Endothelial cell of umbilical vein (primary cell): ENCODE data around the gene GFER. TPM values are rescaled to one million over a fixed set of nuclear protein-coding genes. Genes with fewer than 3 reads are reported as not detected.

Experiments
- BruUV-seq: library from RNA; stranded (reverse); fragments of 400-500 nt; replicated peaks from 2 replicates; lab custom pipeline; 2021; lab: Mats Ljungman, UMichigan
- CTCF ChIA-PET: fragments of 300-600, 350-600 bp; sonication (Branson Sonifier 250); formaldehyde crosslinking; loops from one replicate; lab custom pipeline; 2021; ENCODE audit warnings: antibody characterized with exemption, inconsistent platforms; lab: Charles Lee
- POLR2A ChIA-PET: fragments of 300-600, 350-600 bp; sonication (Branson Sonifier 250); formaldehyde crosslinking; loops from one replicate; lab custom pipeline; 2021; ENCODE audit warnings: antibody characterized with exemption, inconsistent platforms; lab: Charles Lee
- DNase-seq: peaks from one replicate; pipeline ENCODE4 v3.0.0-alpha.2; 2011; ENCODE audit warnings: low read depth, low spot score
- FAIRE-seq: peaks from 2 replicates; lab custom pipeline; 2011; peaks lifted over from hg19 to GRCh38; lab: Jason Lieb, UNC
- H2AFZ ChIP-seq: 2 replicates; pipeline ENCODE4 v1.6.0; 2012; ENCODE audit warnings: low read depth, low read length, control low read depth, inconsistent platforms
- H3K27ac ChIP-seq: 2 replicates; pipeline ENCODE4 v1.5.1; 2011; ENCODE audit warnings: low read depth, mild to moderate bottlenecking, control low read depth, low read length, moderate library complexity; ENCODE audit not compliant: insufficient read depth
- H3K27me3 ChIP-seq, 2 experiments: 2 replicates each; pipeline versions ENCODE4 v1.6.0 to v1.6.1; 2011; ENCODE audit warnings: low read length in 2 of 2, mixed read lengths in 1 of 2; ENCODE audit not compliant: control insufficient read depth in 2 of 2, insufficient read depth in 2 of 2
- H3K36me3 ChIP-seq, 2 experiments: 2 replicates in 1 of 2; 3 replicates in 1 of 2; pipeline ENCODE4 v1.5.1; 2011; ENCODE audit warnings: low read length in 2 of 2, mild to moderate bottlenecking in 1 of 2, moderate library complexity in 1 of 2; ENCODE audit not compliant: control insufficient read depth in 2 of 2, insufficient read depth in 2 of 2; ENCODE audit errors: extremely low read depth in 1 of 2
- H3K4me1 ChIP-seq: 3 replicates; pipeline ENCODE4 v1.5.1; 2011; ENCODE audit warnings: mild to moderate bottlenecking, low read length; ENCODE audit not compliant: control insufficient read depth, insufficient read depth; ENCODE audit errors: extremely low read depth
- H3K4me2 ChIP-seq: 2 replicates; pipeline ENCODE4 v1.6.1; 2011; ENCODE audit warnings: low read length, control low read depth, mixed read lengths; ENCODE audit not compliant: insufficient read depth
- H3K4me3 ChIP-seq, 3 experiments: fragments of 200-600 bp in 1 of 3; sonication (generic), shearing (Covaris generic) in 1 of 3; replicated peaks in 1 of 3; 2 replicates each; pipeline ENCODE4 v1.5.1; 2011 to 2016; ENCODE audit warnings: control low read depth in 3 of 3, low read length in 3 of 3, mild to moderate bottlenecking in 2 of 3, inconsistent platforms in 1 of 3, low read depth in 1 of 3, moderate library complexity in 1 of 3; ENCODE audit not compliant: insufficient read depth in 1 of 3
- H3K79me2 ChIP-seq: 2 replicates; pipeline ENCODE4 v1.6.0; 2012; ENCODE audit warnings: low read length, inconsistent platforms; ENCODE audit not compliant: control insufficient read depth, insufficient read depth
- H3K9ac ChIP-seq: replicated peaks from 2 replicates; pipeline ENCODE3; 2011; ENCODE audit warnings: low read length, control low read depth; ENCODE audit not compliant: insufficient read depth; ENCODE audit errors: extremely low read depth
- H3K9me1 ChIP-seq: replicated peaks from 3 replicates; pipeline ENCODE4 v1.6.0; 2011; ENCODE audit warnings: mild to moderate bottlenecking, low read length; ENCODE audit not compliant: control insufficient read depth, insufficient read depth; ENCODE audit errors: extremely low read depth
- H3K9me3 ChIP-seq: replicated peaks from 2 replicates; pipeline ENCODE4 v1.5.1; 2012; ENCODE audit warnings: low read length, inconsistent platforms; ENCODE audit not compliant: control insufficient read depth, insufficient read depth
- H4K20me1 ChIP-seq: replicated peaks from 2 replicates; pipeline ENCODE3; 2011; ENCODE audit warnings: mild to moderate bottlenecking, low read length; ENCODE audit not compliant: control insufficient read depth, insufficient read depth; ENCODE audit errors: extremely low read depth
- EZH2 ChIP-seq: IDR thresholded peaks from 2 replicates; pipeline ENCODE4 v1.6.1; 2012; ENCODE audit warnings: borderline replicate concordance, low read depth, mild to moderate bottlenecking, moderate library complexity, low read length, inconsistent platforms; ENCODE audit not compliant: severe bottlenecking
- FOS ChIP-seq: IDR thresholded peaks from 2 replicates; pipeline ENCODE4 v1.6.1; 2011; ENCODE audit warnings: mild to moderate bottlenecking, low read length, moderate library complexity, borderline replicate concordance; ENCODE audit not compliant: insufficient read depth
- GATA2 ChIP-seq: IDR thresholded peaks from 2 replicates; pipeline ENCODE4 v1.7.0; 2011; ENCODE audit warnings: low read depth, mild to moderate bottlenecking, moderate library complexity, mixed read lengths, low read length; ENCODE audit not compliant: insufficient read length, insufficient read depth
- JUN ChIP-seq: IDR thresholded peaks from 2 replicates; pipeline ENCODE4 v1.6.1; 2011; ENCODE audit warnings: borderline replicate concordance, low read depth; ENCODE audit not compliant: insufficient read length, insufficient read depth
- MYC ChIP-seq: IDR thresholded peaks from one replicate; pipeline ENCODE4 v1.6.1; 2011; ENCODE audit warnings: mild to moderate bottlenecking, low read depth, low read length
- POLR2A ChIP-seq: IDR thresholded peaks from 2 replicates; pipeline ENCODE4 v1.6.1; 2012; ENCODE audit warnings: low read depth, mild to moderate bottlenecking, control low read depth, low read length
- POLR2AphosphoS5 ChIP-seq: IDR thresholded peaks from 2 replicates; pipeline ENCODE4 v1.6.1; 2012; ENCODE audit warnings: low read depth, mild to moderate bottlenecking, control low read depth, low read length, moderate library complexity; ENCODE audit not compliant: insufficient read depth
- dilution Hi-C: fragments of 300-500 bp; cut with MboI; formaldehyde crosslinking; loops from one replicate; pipeline ENCODE4 v1.15.0; 2019; ENCODE audit warnings: low sequenced_read_pairs; ENCODE audit not compliant: extremely low pct_ligation_motif_present
- intact Hi-C: fragments of 100-400 bp; cut with micrococcal nuclease; formaldehyde crosslinking; loops from one replicate; pipeline ENCODE4 v1.10.0; 2022
- polyA plus RNA-seq, 4 experiments: library from polyadenylated mRNA; depleted of rRNA in 3 of 4; stranded (reverse) in 3 of 4; unstranded in 1 of 4; fragments of >200 nt; gene quantifications; 2 replicates each; pipeline versions ENCODE4 v1.2.1 to v1.2.3, GENCODE V29; 2011 to 2012; ENCODE audit warnings: missing spikeins in 1 of 4
- total RNA-seq: library from RNA; stranded (reverse); gene quantifications from 2 replicates; pipeline ENCODE4 v1.2.3, GENCODE V29; 2021
- TF ChIP-seq, protein P1 (sequence below): IDR thresholded peaks from 2 replicates; pipeline ENCODE4 v1.6.1; 2011; ENCODE audit not compliant: insufficient read depth, insufficient read length
- TF ChIP-seq, protein P2 (sequence below), 2 donors: IDR thresholded peaks; 1 replicate in 1 of 2; 2 replicates in 1 of 2; pipeline ENCODE4 v1.5.1; 2011; ENCODE audit warnings: low read length in 2 of 2, mild to moderate bottlenecking in 2 of 2, moderate library complexity in 2 of 2, control low read depth in 1 of 2, inconsistent platforms in 1 of 2, low read depth in 1 of 2; ENCODE audit not compliant: insufficient read depth in 1 of 2; ENCODE audit errors: extremely low read depth in 1 of 2

Gene GFER
- total and polyA plus RNA-seq, 2 donors (not counting 3 experiments of a cell fraction or from before 2014, with no cell fraction given): 13.7 to 29.9 TPM

DNA sequence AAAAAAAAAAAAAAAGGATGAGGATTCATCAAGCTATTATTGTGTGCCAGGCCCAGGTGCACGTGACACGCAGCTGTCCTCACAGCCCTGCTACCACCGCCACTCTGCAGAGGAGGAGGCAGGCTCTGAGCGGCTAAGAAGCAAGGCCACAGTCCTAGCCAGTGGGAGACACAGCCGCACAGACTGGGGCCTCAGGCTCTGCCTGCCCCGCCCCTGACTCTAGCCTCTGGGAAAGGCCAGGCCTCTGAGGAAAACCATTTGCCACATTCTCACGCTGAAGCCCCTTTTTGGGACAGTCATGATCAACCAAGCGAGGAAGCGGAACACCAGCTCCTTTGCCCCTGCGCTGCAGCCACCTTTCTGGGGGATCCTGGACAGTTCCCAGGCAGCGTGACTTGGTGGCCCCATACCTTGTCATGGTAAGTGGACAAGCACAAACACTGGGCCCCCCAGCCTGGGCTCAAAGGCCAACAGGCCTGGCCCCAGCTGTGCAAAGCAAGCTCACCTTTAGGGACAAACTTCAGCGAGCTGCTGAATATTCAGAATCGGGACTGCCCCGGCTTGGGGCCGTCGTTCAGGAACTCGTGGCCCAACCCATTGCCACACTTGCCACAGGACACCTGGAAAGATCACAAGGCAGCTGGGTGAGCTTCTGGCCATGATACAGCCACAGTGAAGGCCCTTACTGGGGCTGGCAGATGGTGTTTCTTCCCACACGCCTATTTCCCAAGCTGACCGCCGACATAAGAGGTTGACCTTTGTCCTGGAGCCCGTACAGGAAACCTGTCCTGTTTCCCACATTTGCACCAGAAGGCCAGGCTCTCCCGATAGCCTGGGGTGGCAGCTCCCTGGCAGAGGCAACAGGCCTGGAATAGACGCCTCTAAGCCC lies 43.5 kb upstream of the GFER start:
- no peaks in the 10 kb centered on the region for H3K79me2 ChIP-seq
- dilution Hi-C loops (no loop called here), intact Hi-C loops (no loop called here)
- TF ChIP-seq, protein P1, sequence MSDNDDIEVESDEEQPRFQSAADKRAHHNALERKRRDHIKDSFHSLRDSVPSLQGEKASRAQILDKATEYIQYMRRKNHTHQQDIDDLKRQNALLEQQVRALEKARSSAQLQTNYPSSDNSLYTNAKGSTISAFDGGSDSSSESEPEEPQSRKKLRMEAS: no peak
- TF ChIP-seq GATA2 (no peak), EZH2 (no peak), POLR2AphosphoS5 (no peak), JUN (no peak), MYC (no peak), POLR2A (no peak), FOS (no peak)
- TF ChIP-seq, protein P2, sequence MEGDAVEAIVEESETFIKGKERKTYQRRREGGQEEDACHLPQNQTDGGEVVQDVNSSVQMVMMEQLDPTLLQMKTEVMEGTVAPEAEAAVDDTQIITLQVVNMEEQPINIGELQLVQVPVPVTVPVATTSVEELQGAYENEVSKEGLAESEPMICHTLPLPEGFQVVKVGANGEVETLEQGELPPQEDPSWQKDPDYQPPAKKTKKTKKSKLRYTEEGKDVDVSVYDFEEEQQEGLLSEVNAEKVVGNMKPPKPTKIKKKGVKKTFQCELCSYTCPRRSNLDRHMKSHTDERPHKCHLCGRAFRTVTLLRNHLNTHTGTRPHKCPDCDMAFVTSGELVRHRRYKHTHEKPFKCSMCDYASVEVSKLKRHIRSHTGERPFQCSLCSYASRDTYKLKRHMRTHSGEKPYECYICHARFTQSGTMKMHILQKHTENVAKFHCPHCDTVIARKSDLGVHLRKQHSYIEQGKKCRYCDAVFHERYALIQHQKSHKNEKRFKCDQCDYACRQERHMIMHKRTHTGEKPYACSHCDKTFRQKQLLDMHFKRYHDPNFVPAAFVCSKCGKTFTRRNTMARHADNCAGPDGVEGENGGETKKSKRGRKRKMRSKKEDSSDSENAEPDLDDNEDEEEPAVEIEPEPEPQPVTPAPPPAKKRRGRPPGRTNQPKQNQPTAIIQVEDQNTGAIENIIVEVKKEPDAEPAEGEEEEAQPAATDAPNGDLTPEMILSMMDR (IDR thresholded peaks at IDR 0.05; ENCODE audit: extremely low read depth in 1 of 2, insufficient read depth in 1 of 2, low read depth in 1 of 2, low read length in 2 of 2): no peak
- peaks cover 0 to 15% of the 10 kb centered on the region in 2 experiments for H3K36me3 ChIP-seq
- ChIA-PET POLR2A (no interaction called here), CTCF (interaction anchor here (1.0 kb wide), 2 partner anchors 31 to 200 kb away, joined by 3 read pairs; no protein-coding TSS in a partner anchor)
- H2AFZ ChIP-seq: no peak overlapping the region
- H3K27me3 ChIP-seq: no peaks in the 10 kb centered on the region
- BruUV-seq: no TSS peak
- no peak overlapping the region for H3K4me2 ChIP-seq
- H3K4me1 ChIP-seq: peaks cover 12% of the 10 kb centered on the region
- DNase-seq (no peak), FAIRE-seq (no peak)
- no peak overlapping the region for H3K4me3 ChIP-seq
- no peaks in the 10 kb centered on the region for H3K9me3 ChIP-seq
- no peaks in the 10 kb centered on the region for H4K20me1 ChIP-seq
- no peaks in the 10 kb centered on the region for H3K9me1 ChIP-seq
- H3K9ac ChIP-seq: no peak overlapping the region
- H3K27ac ChIP-seq: no peak overlapping the region
